HG03045 (cell line): ENCODE measurements around the gene ERCC6.
A peak's percentile ranks its signal among the peaks of the same experiment; 100 is the strongest.

Experiments used
- ATAC-seq: cut with Tn5 transposase; IDR thresholded peaks from one replicate; pipeline ENCODE4 v1.9.1; 2021; ENCODE audit warnings: mild to moderate bottlenecking, moderate library complexity; ENCODE audit not compliant: unreplicated experiment

ERCC6 gene

DNA sequence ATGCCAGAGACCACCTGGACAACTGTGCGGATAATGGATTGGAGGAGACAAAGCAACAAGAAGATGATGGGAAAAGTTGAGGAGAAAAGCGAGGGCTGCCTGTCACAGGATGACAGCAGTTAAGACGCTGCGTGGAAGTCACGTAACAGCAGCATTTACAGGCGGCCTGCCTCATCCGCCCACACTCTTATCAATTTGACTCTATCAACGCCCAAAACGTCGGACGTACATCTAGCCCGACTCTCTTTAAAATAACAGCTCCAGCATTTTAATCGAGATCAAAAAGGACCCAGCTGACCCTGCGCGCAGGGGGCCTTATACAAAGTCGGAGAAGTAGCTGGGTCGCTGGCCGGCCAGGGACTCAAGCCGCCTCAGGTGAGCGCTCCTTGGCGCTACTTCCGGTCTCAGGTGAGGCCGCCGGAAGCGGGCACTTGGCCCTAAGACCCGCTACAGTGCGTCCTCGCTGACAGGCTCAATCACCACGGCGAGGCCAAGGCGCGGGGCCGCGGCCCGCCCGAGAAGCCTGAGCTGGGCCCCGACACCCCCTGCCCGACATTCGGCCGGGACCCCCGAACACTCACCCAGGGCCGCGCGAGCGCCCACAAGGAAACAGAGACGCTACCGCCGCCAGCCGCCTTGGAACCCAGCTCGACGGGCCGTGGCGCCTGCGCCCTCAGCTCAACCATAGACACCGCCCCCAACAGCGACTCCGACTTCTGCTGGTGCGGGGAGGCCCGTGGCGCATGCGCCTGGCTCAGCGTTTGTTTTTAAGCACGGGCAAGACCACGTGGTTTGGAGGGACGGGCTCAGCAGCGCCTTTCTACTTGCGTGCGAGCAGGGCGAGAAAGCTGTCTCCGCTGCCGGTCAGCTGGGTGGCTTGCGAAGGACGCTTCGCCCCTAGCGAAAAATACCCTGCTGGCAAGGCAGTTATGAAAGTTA lies at the start of gene ERCC6:
Gene ERCC6 (minus strand): TSS at position 741 of the 939 bp plus-strand sequence.
- peak; percentile 89 for ATAC-seq

DNA sequence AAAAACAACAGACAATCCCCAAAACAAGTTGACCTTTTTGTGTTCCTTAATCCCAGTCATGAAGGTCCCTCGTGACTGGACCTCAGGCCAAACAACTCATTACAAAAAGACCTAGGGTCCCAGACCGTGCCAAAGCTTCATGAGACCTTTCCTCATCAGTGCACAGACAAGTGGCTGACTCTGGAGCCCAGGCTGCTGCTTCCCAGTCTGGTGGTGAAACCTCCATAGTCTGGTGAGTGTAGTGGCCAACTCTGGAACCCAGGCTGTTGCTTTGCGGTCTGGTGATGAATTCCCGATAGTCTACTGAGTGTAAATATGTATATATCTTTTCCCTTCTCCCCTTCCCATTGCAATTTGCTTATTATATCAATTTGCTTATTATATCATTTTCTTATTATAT lies 49.1 kb upstream of the ERCC6 start:
- no peak for ATAC-seq

DNA sequence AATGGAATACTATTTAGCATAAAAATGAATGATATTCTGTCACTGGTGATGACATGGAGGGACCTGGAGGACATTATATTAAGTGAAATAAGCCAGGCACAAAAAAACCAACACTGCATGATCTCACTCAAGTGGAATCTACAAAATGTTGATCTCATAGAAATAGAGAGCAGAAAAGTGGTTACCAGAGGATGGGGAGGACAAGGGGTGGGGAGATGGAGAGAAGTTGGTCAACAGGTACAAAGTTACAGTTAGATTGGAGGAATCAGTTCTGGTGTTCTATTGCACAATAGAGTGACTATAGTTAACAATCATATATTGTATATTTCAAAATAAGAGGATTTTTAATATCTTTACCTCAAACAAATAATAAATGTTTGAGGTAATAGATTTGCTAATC lies 46.5 kb upstream of the ERCC6 start:
- ATAC-seq = no peak

DNA sequence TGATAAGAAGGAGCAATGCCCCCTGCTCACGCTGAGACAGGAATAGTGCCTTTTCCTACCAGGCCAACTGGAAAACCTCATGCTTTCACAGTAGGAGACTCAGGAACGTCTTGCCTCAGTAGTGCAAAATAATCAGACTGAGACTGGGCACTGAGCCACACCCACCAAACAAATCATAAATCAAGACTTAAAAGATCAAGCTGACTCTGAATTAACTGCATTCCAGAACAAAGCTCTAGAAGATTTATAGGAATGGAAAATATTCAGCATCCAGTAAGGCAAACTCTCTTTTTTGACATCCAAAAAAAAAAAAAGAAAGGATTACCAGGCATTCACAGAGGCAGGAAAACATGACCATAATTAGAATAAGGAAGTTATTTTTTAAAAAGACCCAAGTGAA lies 40.7 kb upstream of the ERCC6 start:
- ATAC-seq = no peak

DNA sequence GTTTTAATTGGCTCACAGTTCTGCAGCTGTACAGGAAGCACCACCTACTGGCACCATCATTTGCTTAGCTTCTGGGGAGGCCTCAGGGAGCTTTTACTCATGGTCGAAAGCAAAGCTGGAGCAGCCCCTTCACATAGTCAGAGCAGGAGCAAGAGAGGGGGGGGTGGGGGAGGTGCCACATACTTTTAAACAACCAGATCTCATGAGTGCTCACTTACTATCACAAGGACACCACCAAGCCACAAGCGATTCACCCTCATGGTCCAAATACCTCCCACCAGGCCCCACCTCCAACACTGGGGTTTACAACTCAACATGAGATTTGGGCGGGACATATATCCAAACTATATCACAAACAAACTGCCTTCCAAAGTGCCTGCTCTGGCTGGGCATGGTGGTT lies 39.5 kb upstream of the ERCC6 start:
- no peak for ATAC-seq

DNA sequence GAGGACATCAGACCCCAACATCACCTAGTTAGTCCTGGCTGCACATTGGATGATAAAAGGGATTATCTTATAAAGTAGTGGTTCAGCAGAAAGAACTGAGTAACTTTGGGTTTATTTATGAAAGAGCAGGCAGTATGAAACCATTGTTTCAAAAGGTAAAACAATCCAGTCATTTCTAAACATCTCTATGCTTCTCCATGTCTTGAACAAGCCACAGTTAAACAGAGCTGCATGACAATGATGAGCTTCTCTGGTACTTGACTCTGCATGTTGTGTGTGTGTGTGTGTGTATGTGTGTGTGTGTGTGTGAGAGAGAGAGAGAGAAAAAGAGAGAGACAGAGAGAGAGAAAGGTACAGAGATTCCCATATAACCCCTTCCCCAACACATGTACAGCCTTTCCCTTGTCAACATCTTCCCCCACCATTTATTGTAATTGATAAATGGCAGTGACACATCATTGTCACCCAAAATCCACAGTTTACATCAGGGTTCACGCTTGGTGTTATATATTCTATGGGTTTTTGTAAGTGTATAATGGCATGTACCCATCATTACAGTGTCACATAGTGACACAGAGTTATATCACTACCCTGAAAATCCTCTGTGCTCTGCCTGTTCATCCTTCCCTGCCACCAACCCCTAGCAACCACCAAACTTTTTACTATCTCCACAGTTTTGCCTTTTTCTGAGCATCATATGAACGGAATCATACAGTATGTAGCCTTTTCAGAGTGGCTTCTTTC lies 38.4 kb upstream of the ERCC6 start:
- ATAC-seq = no peak

DNA sequence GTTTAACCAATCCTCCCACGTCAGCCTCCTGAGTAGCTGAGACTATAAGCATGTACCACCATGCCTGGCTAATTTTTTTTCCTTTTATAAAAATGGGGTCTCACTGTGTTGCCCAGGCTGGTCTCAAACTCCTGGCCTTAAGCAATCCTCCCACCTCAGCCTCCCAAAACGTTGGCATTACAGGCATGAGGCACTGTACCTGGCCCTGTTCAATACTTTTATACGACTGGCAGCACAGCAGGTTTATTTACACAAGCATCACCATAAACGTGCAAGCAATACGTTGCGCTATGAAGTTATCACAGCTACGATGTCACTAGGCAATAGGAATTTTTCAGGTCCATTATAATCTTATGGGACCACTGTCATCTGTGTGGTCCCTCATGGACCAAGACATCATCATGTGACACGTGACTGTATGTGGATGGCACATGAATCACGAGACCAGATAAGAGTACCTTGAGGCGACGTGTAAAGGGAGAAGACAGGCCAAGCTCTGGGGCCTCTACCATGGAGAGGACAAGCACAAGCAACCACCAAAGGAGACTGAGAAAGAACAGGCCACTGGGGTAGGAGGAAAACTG lies 36.7 kb upstream of the ERCC6 start:
- ATAC-seq = no peak

DNA sequence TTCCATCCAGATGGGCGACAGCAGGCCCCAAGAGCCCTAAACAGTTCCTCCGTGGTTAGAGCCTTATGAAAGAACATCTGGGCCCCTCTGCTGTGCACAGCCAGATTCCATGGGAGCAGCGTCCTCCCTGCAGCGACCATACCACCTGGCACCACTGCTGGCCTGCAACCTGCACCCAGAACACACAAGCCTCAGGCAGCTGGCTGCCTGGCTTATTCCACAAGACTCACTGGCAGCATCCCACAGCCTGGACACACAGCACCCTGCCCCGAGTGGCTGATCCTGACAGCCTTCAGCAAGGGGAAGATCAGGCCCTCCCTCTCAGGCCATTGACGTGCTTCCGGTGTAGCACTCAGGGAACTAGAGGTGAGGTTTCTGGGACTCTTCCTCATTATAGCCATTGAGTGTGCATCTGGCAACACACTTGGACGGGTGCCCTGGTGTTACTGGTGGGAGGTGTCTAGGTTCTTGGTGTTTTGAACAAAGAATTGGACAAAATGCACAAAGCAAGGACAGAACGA lies 33.7 kb upstream of the ERCC6 start:
- ATAC-seq = no peak

DNA sequence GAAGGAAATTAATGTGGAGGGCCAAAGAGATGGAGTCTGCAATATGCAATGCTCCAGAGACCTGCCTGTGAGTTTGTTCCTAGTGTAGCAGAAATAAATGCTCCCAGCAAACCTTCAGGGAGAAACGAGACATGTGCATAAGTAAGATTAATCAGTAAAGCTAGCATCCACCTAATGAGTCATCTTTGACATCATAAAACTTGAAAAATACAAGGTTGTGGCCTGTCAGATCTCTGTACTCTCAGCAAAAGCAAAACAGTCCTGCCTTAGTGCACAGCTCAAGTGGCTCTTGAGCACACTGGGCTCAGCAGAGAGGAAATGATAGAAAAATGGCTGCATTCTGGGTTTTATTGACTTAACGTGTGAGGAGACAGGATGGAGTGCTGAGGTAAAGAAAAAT lies 32.5 kb upstream of the ERCC6 start:
- no peak for ATAC-seq

DNA sequence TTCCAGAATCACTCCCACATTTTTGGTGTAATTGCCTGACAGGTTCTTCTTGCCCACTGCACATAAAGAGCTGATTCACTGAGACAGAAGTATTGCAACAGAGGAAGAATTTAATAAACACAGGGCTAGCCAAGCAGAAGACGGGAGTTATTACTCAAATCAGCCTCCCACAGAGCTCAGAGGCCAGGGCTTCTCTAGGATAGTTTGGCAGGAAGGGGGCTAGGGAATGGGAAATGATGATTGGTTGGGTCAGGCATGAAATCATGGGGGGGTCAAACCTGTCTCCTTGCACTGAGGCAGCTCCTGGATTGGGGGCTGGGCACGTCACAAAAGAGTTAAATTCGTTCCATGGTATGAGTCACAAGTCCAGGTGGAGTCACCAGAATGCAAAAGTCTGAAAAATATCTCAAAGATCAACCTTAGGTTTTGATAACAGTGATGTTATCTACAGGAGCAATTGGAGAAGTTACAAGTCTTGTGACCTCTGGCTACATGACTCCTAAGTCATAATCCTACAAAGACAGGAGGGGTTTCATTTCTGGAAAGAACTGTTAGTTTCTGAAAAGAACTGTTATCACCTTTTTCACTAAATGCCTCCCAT lies 30.2 kb upstream of the ERCC6 start:
- ATAC-seq = no peak

DNA sequence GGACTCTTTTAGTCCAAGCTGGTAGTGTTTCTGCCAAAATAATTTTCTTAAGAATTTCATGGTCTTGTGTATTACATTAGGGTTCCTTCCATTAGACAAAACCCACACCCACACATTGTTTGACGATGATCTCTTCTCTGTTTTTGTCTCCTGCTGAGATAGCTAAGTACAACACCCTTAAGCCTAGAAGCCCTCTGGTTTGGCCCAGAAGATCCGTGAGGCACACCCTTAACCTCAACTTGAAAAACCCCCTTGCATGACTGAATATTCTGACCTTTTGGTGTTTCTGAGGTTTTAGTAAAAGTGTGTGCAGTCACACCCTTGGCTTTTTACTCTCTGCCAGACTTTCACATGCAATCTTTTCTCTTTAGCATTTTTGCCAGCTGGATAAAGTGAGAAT lies 29.3 kb upstream of the ERCC6 start:
- peak; percentile 75 for ATAC-seq

DNA sequence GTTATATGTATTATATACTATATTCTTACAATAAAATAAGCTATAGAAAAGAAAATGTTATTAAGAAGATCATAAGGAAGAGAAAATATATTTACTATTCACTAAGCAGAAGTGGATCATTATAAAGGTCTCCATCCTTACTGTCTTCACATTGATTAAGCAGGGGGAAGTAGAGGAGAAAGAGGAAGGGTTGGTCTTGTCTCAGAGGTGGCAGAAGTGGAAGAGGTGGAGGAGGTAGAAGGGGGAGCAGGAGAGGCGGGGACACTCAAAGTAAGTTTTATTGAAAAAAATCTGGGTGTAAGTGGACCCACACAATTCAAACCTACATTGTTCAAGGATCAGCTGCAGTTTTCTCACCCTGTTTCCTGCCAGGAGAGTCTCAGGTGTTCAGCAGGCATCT lies 28.9 kb upstream of the ERCC6 start:
- no peak for ATAC-seq

DNA sequence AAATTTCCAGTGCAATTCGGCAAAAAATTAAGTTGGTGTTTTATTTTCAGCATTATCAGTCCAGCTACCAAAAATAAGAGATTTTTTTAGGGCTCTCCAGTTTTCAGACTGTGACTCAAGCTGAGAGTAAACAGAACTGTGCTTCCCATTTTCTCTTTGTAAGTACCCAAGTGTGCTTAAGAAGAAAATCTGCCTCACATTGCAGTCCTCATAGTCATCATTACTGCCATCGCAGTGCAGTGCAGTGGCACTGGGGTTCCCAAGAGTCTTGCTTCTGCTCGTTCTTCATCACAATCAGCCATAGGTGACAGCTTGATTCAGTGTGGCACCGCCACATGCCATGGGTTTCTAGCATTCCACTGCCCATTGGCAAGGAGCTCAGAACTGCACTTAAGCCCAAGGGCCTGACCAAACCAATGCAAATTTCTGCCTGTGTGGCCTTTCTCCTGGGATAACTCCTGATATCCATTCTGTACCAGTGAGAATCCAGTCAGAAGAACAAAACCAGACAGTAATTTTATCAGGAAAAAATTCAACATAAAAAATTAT lies 25.6 kb upstream of the ERCC6 start:
- no peak for ATAC-seq

DNA sequence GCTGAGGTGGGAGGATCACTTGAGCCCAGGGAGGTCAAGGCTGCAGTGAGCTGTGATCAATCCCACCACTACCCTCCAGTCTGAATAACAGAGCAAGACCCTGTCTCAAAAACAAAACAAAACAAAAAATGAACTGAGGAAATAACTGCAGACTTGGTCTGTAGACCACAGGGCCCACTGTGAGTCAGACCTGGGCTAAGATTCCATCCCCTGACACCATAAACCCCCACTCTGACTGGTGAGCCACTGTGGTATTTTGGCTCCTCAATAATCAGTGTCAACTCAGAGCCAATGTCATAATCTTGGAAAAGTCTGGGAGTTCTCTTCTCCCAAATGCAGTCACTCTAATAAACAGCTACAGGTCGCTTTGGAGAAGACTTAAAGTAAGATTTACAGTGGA lies 24.0 kb upstream of the ERCC6 start:
- no peak for ATAC-seq

DNA sequence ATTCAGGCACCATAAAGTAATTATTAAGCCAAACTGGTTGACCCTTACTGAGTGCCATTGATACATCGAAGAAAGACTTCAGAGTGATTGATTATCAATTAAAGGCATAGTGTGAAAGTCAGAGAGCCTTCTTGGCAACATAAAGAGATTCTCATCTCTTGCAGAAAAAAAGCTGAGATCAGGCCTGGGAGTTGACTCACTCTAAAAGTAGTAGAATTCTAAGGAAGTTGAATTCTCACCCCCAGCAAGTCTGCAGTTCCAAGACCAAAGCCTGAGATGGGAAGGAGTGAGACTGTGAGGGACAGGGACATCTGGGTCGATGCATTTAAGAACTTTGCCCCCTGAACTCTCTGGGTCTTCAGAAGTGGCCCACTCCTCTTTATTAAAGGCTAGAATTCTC lies 21.6 kb upstream of the ERCC6 start:
- ATAC-seq = no peak

DNA sequence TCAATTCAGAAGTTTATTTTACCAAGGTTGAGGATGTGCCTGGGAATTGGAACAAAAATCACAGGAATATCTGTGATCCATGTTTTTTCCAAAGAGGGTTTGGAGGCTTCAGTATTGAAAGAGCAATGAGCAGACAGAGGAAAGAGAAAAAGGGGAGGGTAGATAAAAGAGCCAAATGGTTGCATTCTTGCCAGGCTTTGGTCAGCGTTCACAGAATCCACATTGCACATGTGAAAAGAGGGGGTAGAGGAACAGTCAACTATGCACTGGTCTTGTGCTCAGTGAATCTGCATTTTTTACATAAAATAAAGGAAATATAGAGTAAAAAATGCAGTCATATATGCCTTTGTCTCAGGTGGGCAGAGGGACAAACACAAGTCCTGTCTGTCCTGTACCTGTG lies 20.6 kb upstream of the ERCC6 start:
- no peak for ATAC-seq

DNA sequence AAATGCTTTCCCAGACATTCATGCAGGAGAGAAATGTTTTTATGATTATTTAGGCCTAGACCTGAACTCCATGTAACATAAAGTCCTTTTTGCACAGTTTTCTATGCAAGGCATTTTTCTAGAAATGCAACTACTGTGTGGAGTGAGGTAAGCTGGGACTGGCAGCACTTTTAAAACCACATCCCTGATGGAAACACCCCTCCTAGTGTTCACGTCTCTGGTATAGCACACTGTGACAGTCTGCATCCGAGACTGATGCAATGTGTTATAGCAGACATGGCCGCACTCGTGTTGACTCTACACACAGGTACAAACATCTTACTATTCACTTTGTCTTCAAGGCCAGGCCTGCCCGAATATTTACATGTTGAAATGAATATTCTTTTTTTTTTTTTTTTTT lies 19.3 kb upstream of the ERCC6 start:
- no peak for ATAC-seq

DNA sequence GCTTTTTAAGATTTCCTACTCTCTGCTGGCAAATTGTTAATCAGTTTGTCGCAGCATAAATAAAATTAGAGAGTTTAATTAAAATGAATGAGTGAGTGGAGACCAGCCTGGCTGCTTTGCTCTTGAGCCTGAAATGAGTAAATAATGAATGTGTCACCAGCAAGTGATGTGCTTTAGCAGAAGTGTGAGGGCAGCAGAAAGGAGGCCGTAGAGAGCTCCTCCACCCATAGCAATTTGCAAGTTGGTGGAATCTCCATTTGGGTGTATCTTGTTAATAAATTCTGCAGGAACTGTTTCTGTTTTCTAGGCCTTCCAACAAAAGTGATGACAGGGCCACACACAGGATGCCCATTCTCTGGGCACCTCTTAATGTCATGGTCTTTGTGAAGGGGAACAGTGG lies 18.8 kb upstream of the ERCC6 start:
- no peak for ATAC-seq

DNA sequence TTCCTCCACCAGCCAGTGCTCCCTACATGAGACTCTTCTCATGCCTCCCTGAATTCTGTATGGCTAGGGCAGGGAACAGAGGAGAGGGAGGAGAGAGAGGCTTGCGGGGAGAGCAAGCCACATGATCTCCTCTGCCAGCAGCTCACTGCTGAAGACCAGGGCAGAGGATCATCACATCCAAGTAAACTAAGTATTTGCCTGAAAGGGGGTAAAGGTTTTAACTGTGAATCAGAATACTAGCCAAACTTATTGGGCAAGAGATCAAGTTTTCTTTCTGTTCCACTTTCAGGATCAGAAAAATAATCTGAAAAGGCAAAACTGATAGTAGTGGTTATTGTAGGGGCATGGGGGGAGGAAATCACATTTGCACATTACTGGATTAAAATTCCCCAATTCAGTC lies 17.8 kb upstream of the ERCC6 start:
- ATAC-seq = no peak

DNA sequence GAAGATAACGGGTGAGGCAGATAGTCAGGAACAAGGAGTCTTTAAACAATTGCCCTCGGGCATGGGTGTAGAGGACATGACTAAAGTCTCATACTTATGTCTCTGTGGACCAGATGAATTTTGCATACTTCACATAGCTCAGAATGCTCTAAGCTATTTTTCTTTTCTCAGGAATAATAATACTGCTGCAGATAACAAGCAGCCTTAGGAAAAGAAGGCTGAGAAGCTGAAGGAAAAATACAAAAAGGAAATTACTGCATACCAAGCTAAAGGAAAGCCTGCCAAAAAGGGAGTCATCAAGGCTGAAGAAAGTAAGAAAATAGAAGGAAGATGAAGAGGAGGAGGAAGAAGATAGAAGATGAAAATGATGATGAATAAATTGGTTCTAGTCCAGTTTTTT lies 13.4 kb upstream of the ERCC6 start:
- ATAC-seq = no peak

DNA sequence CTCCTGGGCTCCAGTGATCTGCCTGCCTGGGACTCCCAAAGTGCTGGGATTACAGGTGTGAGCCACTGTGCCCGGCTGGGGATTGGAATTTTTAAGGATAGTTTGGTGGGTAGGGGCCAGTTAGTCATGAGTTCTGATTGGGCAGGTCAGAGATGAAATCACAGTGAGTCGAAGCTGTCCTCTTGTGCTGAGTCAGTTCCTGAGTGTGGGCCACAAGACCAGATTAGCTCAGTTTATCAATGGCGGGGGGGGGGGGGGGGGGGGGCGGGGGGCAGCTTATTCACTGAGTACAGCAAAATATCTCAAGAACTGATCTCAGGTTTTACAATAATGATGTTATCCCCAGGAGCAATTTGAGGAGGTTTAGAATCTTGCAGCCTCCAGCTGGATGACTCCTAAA lies 11.6 kb upstream of the ERCC6 start:
- no peak for ATAC-seq
